Stimulated activated naive CD8-positive, alpha-beta T cell treated with anti-CD3 and anti-CD28 coated beads, Interleukin-15, Interleukin-2, amounts not matched to agents 100 U/mL and 50 U/mL, for 24 hours (primary cell): ENCODE results near the gene FGGY.
"Not testable (repeated sequence)": the region's sequence is repeated elsewhere in the genome, so short reads cannot be mapped to it uniquely, and the experiment has no call there.

Experiments
- ATAC-seq: fragments of 150-1000 bp; cut with Tn5 transposase; one replicate; pipeline ENCODE4 v1.10.0; 2021
- DNase-seq: peaks from one replicate; pipeline ENCODE4 v3.0.0; 2021

The FGGY gene

GRCh38 chr1:59511476-59512465 lies 214.9 kb downstream of the FGGY start:
- ATAC-seq (no peak), DNase-seq (no peak)

GRCh38 chr1:59512702-59513101 lies 215.8 kb downstream of the FGGY start:
- no peak for ATAC-seq
- no peak for DNase-seq

- DNase-seq = no peak
- ATAC-seq = no peak
Measured at GRCh38 chr1:59514061-59514909, 217.4 kb downstream of the FGGY start.

- ATAC-seq = no peak
Measured at GRCh38 chr1:59516881-59517280, 220.0 kb downstream of the FGGY start.

GRCh38 chr1:59520194-59520593 lies 223.3 kb downstream of the FGGY start:
- no peak for ATAC-seq
- DNase-seq = no peak

More at GRCh38 chr1:59516881-59517280, 220.0 kb downstream of the FGGY start:
- DNase-seq = no peak

- DNase-seq (no peak), ATAC-seq (no peak)
Measured at GRCh38 chr1:59520827-59521418, 224.0 kb downstream of the FGGY start.

GRCh38 chr1:59521456-59521855 lies 224.6 kb downstream of the FGGY start:
- DNase-seq (no peak), ATAC-seq (no peak)

- ATAC-seq (no peak), DNase-seq (no peak)
Measured at GRCh38 chr1:59522925-59523505, 226.1 kb downstream of the FGGY start.

GRCh38 chr1:59523745-59524450 lies 227.0 kb downstream of the FGGY start:
- no peak for ATAC-seq
- DNase-seq = no peak

GRCh38 chr1:59526240-59526639 lies 229.3 kb downstream of the FGGY start:
- DNase-seq (no peak), ATAC-seq (no peak)

GRCh38 chr1:59528471-59528870 lies 231.6 kb downstream of the FGGY start:
- ATAC-seq (no peak), DNase-seq (no peak)

- DNase-seq (no peak), ATAC-seq (no peak)
Measured at GRCh38 chr1:59528900-59529299, 232.0 kb downstream of the FGGY start.

GRCh38 chr1:59530119-59530518 lies 233.2 kb downstream of the FGGY start:
- DNase-seq (no peak), ATAC-seq (no peak)

GRCh38 chr1:59532102-59532501 lies 235.2 kb downstream of the FGGY start:
- ATAC-seq (no peak), DNase-seq (no peak)

- ATAC-seq, DNase-seq: not testable (repeated sequence)
Measured at GRCh38 chr1:59538476-59538875, 241.6 kb downstream of the FGGY start.

- no peak for ATAC-seq
- no peak for DNase-seq
Measured at GRCh38 chr1:59539961-59540681, 243.2 kb downstream of the FGGY start.

GRCh38 chr1:59541161-59541560 lies 244.3 kb downstream of the FGGY start:
- no peak for DNase-seq
- no peak for ATAC-seq

GRCh38 chr1:59541891-59542290 lies 245.0 kb downstream of the FGGY start:
- DNase-seq (no peak), ATAC-seq (no peak)

- no peak for ATAC-seq
- no peak for DNase-seq
Measured at GRCh38 chr1:59543211-59543668, 246.3 kb downstream of the FGGY start.

GRCh38 chr1:59544615-59545293 lies 247.9 kb downstream of the FGGY start:
- DNase-seq = no peak
- ATAC-seq = no peak
